ENCODE results near the gene SEMA3B.

The SEMA3B gene

GRCh38 chr3:50319181-50319893 is 50.4 kb downstream of the SEMA3B start:
- DNase-seq = no peak

- DNase-seq = no peak
Observed at GRCh38 chr3:50319894-50320625, 51.1 kb downstream of the SEMA3B start.

GRCh38 chr3:50320853-50321335 is 51.9 kb downstream of the SEMA3B start:
- DNase-seq = no peak

GRCh38 chr3:50321336-50322114 is 52.6 kb downstream of the SEMA3B start:
- peak; percentile 54 for DNase-seq

GRCh38 chr3:50322115-50322385 is 53.1 kb downstream of the SEMA3B start:
- DNase-seq = no peak

GRCh38 chr3:50322386-50323091 is 53.6 kb downstream of the SEMA3B start, which contains the start of gene HYAL2:
Gene HYAL2 (minus strand): TSS chr3:50322745. CDS start chr3:50320489, 2,256 bp downstream.
- no peak for DNase-seq

GRCh38 chr3:50323092-50323600 is 54.2 kb downstream of the SEMA3B start:
- DNase-seq = no peak

- DNase-seq = no peak
Observed at GRCh38 chr3:50323614-50324199, 54.8 kb downstream of the SEMA3B start.

- DNase-seq = no peak
Observed at GRCh38 chr3:50324351-50325112, 55.6 kb downstream of the SEMA3B start.

GRCh38 chr3:50325113-50325480 is 56.1 kb downstream of the SEMA3B start:
- DNase-seq = no peak

- DNase-seq = no peak
Observed at GRCh38 chr3:50325497-50326181, 56.7 kb downstream of the SEMA3B start.

- no peak for DNase-seq
Observed at GRCh38 chr3:50326182-50326541, 57.2 kb downstream of the SEMA3B start.

- no peak for DNase-seq
Observed at GRCh38 chr3:50327129-50327528, 58.2 kb downstream of the SEMA3B start.

Measured in NCI-H1694 treated with DMSO at 0.1 percent for 48 hours (cell line).